ENCODE data around the gene CEBPA. TPM values are rescaled to one million over a fixed set of nuclear protein-coding genes. Genes with fewer than 3 reads are reported as not detected.

The CEBPA gene
- total and polyA plus RNA-seq, 2 experiments from 2014 or later: 0.50 to 2.6 TPM

DNA sequence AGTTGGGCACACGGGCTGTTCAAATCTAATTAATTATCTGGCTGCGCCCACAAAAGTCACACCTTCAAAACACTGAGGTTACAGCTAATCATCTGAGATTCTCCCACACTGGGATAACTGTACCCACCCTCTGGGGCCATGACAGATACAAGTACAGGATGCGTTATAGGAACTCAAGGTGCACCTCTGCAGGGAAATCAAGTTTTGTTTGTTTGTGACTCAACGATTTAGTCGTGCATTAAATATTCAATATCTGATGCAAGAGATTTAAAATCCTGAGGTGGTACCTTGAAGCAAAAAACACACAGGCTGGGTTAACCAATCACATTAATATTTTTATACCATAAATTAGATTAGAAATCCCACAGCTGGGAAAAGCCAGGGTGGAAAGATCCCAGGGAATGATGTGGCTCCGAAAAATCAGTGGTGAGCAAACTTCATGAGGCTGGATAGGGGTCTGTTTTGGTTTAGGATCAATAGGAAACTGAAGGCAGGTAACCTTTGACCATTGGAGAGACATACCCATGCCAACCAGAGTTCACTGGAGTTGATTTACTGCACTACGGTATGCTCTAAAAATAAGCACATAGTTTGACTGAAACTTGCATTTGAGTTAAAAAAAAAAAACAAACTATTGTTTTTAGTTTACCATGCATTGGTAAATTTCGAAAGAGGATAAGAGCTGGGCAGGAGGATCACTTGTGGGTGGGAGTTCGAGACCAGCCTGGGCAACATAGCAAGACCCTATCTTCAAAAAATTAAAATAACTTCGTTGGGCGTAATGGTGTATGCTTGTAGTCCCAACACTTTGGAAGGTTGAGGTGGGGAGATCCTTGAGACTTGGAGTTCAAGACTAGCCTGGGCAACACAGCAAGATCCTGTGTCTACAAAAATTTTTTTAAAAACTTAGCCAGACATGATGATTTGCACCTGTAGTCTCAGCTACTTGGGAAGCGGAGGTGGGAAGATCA lies 47.3 kb upstream of the CEBPA start:
- H3K36me3 Mint-ChIP-seq (ENCODE audit: low read depth): no peaks in the 10 kb centered on the region
- H3K36me3 ChIP-seq (ENCODE audit: insufficient read depth): no peaks in the 10 kb centered on the region
- no peak for ATAC-seq
- H3K9me3 Mint-ChIP-seq: no peaks in the 10 kb centered on the region
- H3K4me3 ChIP-seq: no peak overlapping the region
- TF ChIP-seq, protein P1, sequence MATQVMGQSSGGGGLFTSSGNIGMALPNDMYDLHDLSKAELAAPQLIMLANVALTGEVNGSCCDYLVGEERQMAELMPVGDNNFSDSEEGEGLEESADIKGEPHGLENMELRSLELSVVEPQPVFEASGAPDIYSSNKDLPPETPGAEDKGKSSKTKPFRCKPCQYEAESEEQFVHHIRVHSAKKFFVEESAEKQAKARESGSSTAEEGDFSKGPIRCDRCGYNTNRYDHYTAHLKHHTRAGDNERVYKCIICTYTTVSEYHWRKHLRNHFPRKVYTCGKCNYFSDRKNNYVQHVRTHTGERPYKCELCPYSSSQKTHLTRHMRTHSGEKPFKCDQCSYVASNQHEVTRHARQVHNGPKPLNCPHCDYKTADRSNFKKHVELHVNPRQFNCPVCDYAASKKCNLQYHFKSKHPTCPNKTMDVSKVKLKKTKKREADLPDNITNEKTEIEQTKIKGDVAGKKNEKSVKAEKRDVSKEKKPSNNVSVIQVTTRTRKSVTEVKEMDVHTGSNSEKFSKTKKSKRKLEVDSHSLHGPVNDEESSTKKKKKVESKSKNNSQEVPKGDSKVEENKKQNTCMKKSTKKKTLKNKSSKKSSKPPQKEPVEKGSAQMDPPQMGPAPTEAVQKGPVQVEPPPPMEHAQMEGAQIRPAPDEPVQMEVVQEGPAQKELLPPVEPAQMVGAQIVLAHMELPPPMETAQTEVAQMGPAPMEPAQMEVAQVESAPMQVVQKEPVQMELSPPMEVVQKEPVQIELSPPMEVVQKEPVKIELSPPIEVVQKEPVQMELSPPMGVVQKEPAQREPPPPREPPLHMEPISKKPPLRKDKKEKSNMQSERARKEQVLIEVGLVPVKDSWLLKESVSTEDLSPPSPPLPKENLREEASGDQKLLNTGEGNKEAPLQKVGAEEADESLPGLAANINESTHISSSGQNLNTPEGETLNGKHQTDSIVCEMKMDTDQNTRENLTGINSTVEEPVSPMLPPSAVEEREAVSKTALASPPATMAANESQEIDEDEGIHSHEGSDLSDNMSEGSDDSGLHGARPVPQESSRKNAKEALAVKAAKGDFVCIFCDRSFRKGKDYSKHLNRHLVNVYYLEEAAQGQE (IDR thresholded peaks at IDR 0.05; ENCODE audit: unreplicated experiment): no peak
- TF ChIP-seq, protein P2, sequence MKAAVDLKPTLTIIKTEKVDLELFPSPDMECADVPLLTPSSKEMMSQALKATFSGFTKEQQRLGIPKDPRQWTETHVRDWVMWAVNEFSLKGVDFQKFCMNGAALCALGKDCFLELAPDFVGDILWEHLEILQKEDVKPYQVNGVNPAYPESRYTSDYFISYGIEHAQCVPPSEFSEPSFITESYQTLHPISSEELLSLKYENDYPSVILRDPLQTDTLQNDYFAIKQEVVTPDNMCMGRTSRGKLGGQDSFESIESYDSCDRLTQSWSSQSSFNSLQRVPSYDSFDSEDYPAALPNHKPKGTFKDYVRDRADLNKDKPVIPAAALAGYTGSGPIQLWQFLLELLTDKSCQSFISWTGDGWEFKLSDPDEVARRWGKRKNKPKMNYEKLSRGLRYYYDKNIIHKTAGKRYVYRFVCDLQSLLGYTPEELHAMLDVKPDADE (IDR thresholded peaks at IDR 0.05): no peak
- TF ChIP-seq STAT1 (IDR thresholded peaks at IDR 0.05; ENCODE audit: unreplicated experiment) (no peak), ZNF331 (CRISPR knock-in tag; IDR thresholded peaks at IDR 0.05; ENCODE audit: low read depth) (no peak), POLR2AphosphoS5 (IDR thresholded peaks at IDR 0.05; ENCODE audit: low read depth) (no peak), EZH2phosphoT487 (IDR thresholded peaks at IDR 0.05; ENCODE audit: unreplicated experiment) (no peak), CREB1 (CRISPR knock-in tag; IDR thresholded peaks at IDR 0.05; ENCODE audit: low read depth) (no peak), EZH2 (IDR thresholded peaks at IDR 0.05; ENCODE audit: low read depth, unreplicated experiment) (no peak), NANOG (IDR thresholded peaks at IDR 0.05; ENCODE audit: borderline replicate concordance) (no peak), JUNB (IDR thresholded peaks at IDR 0.05; ENCODE audit: unreplicated experiment) (no peak), ZNF114 (CRISPR knock-in tag; IDR thresholded peaks at IDR 0.05) (no peak)
- TF ChIP-seq, protein P3, sequence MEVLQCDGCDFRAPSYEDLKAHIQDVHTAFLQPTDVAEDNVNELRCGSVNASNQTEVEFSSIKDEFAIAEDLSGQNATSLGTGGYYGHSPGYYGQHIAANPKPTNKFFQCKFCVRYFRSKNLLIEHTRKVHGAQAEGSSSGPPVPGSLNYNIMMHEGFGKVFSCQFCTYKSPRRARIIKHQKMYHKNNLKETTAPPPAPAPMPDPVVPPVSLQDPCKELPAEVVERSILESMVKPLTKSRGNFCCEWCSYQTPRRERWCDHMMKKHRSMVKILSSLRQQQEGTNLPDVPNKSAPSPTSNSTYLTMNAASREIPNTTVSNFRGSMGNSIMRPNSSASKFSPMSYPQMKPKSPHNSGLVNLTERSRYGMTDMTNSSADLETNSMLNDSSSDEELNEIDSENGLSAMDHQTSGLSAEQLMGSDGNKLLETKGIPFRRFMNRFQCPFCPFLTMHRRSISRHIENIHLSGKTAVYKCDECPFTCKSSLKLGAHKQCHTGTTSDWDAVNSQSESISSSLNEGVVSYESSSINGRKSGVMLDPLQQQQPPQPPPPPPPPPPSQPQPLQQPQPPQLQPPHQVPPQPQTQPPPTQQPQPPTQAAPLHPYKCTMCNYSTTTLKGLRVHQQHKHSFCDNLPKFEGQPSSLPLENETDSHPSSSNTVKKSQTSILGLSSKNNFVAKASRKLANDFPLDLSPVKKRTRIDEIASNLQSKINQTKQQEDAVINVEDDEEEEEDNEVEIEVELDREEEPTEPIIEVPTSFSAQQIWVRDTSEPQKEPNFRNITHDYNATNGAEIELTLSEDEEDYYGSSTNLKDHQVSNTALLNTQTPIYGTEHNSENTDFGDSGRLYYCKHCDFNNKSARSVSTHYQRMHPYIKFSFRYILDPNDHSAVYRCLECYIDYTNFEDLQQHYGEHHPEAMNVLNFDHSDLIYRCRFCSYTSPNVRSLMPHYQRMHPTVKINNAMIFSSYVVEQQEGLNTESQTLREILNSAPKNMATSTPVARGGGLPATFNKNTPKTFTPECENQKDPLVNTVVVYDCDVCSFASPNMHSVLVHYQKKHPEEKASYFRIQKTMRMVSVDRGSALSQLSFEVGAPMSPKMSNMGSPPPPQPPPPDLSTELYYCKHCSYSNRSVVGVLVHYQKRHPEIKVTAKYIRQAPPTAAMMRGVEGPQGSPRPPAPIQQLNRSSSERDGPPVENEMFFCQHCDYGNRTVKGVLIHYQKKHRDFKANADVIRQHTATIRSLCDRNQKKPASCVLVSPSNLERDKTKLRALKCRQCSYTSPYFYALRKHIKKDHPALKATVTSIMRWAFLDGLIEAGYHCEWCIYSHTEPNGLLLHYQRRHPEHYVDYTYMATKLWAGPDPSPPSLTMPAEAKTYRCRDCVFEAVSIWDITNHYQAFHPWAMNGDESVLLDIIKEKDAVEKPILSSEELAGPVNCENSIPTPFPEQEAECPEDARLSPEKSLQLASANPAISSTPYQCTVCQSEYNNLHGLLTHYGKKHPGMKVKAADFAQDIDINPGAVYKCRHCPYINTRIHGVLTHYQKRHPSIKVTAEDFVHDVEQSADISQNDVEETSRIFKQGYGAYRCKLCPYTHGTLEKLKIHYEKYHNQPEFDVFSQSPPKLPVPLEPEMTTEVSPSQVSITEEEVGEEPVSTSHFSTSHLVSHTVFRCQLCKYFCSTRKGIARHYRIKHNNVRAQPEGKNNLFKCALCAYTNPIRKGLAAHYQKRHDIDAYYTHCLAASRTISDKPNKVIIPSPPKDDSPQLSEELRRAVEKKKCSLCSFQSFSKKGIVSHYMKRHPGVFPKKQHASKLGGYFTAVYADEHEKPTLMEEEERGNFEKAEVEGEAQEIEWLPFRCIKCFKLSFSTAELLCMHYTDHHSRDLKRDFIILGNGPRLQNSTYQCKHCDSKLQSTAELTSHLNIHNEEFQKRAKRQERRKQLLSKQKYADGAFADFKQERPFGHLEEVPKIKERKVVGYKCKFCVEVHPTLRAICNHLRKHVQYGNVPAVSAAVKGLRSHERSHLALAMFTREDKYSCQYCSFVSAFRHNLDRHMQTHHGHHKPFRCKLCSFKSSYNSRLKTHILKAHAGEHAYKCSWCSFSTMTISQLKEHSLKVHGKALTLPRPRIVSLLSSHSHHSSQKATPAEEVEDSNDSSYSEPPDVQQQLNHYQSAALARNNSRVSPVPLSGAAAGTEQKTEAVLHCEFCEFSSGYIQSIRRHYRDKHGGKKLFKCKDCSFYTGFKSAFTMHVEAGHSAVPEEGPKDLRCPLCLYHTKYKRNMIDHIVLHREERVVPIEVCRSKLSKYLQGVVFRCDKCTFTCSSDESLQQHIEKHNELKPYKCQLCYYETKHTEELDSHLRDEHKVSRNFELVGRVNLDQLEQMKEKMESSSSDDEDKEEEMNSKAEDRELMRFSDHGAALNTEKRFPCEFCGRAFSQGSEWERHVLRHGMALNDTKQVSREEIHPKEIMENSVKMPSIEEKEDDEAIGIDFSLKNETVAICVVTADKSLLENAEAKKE (CRISPR knock-in tag; IDR thresholded peaks at IDR 0.05): no peak
- TF ChIP-seq, protein P4, sequence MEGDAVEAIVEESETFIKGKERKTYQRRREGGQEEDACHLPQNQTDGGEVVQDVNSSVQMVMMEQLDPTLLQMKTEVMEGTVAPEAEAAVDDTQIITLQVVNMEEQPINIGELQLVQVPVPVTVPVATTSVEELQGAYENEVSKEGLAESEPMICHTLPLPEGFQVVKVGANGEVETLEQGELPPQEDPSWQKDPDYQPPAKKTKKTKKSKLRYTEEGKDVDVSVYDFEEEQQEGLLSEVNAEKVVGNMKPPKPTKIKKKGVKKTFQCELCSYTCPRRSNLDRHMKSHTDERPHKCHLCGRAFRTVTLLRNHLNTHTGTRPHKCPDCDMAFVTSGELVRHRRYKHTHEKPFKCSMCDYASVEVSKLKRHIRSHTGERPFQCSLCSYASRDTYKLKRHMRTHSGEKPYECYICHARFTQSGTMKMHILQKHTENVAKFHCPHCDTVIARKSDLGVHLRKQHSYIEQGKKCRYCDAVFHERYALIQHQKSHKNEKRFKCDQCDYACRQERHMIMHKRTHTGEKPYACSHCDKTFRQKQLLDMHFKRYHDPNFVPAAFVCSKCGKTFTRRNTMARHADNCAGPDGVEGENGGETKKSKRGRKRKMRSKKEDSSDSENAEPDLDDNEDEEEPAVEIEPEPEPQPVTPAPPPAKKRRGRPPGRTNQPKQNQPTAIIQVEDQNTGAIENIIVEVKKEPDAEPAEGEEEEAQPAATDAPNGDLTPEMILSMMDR (conservative IDR thresholded peaks at IDR 0.05; ENCODE audit: low read depth in 2 of 2): no peak
- no peaks in the 10 kb centered on the region for H4K20me1 ChIP-seq (replicated peaks; ENCODE audit: insufficient read depth)
- no peak overlapping the region for H3K4me3 Mint-ChIP-seq
- H2AFZ ChIP-seq: no peak overlapping the region
- no peak overlapping the region for H3K4me2 ChIP-seq
- H3K27me3 ChIP-seq (ENCODE audit: insufficient read depth): no peaks in the 10 kb centered on the region
- peaks cover 3% of the 10 kb centered on the region for H3K27me3 Mint-ChIP-seq (ENCODE audit: insufficient read depth, low read depth, poor library complexity)
- no peaks in the 10 kb centered on the region for H3K9me2 ChIP-seq (ENCODE audit: insufficient read depth)
- no peaks in the 10 kb centered on the region for H3K79me2 ChIP-seq (replicated peaks; ENCODE audit: insufficient read depth)
- peaks cover under 1% of the 10 kb centered on the region; the same call in 1 of the 3 replicates for H3K4me1 Mint-ChIP-seq
- H3K27ac ChIP-seq (ENCODE audit: low read depth): no peak overlapping the region
- no peaks in the 10 kb centered on the region for H3F3A ChIP-seq (replicated peaks; ENCODE audit: low read depth)
- no peak overlapping the region for H3K27ac Mint-ChIP-seq
- no peaks in the 10 kb centered on the region for H3K4me1 ChIP-seq (ENCODE audit: insufficient read depth)
- no peak for DNase-seq (ENCODE audit: low spot score)

Data from GM23338 (cell line).